Measurements from ENCODE around the gene GRIK3.

GRCh38 chr1:36880155-36881067 lies 153.9 kb downstream of the GRIK3 start:
- TF ChIP-seq CTCF (IDR thresholded peaks at IDR 0.05) (no peak), POLR2A (IDR thresholded peaks at IDR 0.05) (no peak), POLR2AphosphoS5 (IDR thresholded peaks at IDR 0.05) (no peak), EP300 (IDR thresholded peaks at IDR 0.05; ENCODE audit: low read depth) (no peak)
